ENCODE measurements around the gene TEPSIN. TPM values are rescaled to one million over a fixed set of nuclear protein-coding genes. Genes with fewer than 3 reads are reported as not detected.

The TEPSIN gene
- total RNA-seq, 1 experiment from 2014 or later = 38.8 TPM

- Histone ChIP-seq H3K27me3 (ENCODE audit: insufficient read depth, low read length) (no peaks in the 10 kb centered on the region), H3T11ph (ENCODE audit: low read length) (no peak overlapping the region), H2AFZ (ENCODE audit: low read length) (no peak overlapping the region), H2AK5ac (ENCODE audit: insufficient read length, low read length) (no peak overlapping the region), H2BK20ac (ENCODE audit: low read depth, low read length, poor library complexity, severe bottlenecking) (no peak overlapping the region), H2BK15ac (ENCODE audit: low read depth, low read length) (no peak overlapping the region), H4K5ac (ENCODE audit: insufficient read length, low read depth, low read length) (no peak overlapping the region), H2BK12ac (ENCODE audit: insufficient read length, low read depth, low read length) (no peak overlapping the region), H2BK5ac (ENCODE audit: insufficient read length, low read length) (no peak overlapping the region), H4K8ac (replicated peaks; ENCODE audit: insufficient read length, low read depth, low read length) (no peak overlapping the region), H3K4me1 (ENCODE audit: insufficient read depth, low read length) (no peaks in the 10 kb centered on the region; the same call in 1 of the 2 replicates), H4K20me1 (ENCODE audit: control insufficient read depth, insufficient read depth, insufficient read length) (no peaks in the 10 kb centered on the region), H3K18ac (ENCODE audit: insufficient read length, low read depth, low read length) (no peak overlapping the region), H3K23me2 (ENCODE audit: insufficient read length, low read depth, low read length, poor library complexity, severe bottlenecking) (peaks cover 14% of the 10 kb centered on the region), H3K9me3 (ENCODE audit: control insufficient read depth, low read depth, low read length) (no peaks in the 10 kb centered on the region), H3K56ac (ENCODE audit: insufficient read length, low read depth, low read length) (no peak overlapping the region), H4K91ac (ENCODE audit: insufficient read length, low read depth, low read length) (no peak overlapping the region), H3K23ac (ENCODE audit: insufficient read length, low read depth, low read length) (no peak overlapping the region), H3K14ac (ENCODE audit: insufficient read depth, low read length) (no peak overlapping the region; the same call in 1 of the 2 replicates), H3K79me1 (ENCODE audit: insufficient read depth, low read depth, low read length, poor library complexity, severe bottlenecking) (peaks cover 6% of the 10 kb centered on the region), H3K79me2 (ENCODE audit: insufficient read depth, low read length) (no peaks in the 10 kb centered on the region), H3K4ac (ENCODE audit: low read depth, low read length) (no peak overlapping the region), H3K27ac (ENCODE audit: insufficient read length, low read depth, low read length) (no peak overlapping the region), H3K4me2 (ENCODE audit: insufficient read depth, insufficient read length, low read length) (peak overlapping the region; percentile 80), H2BK120ac (ENCODE audit: low read depth, low read length, poor library complexity, severe bottlenecking) (no peak overlapping the region), H3K9ac (ENCODE audit: extremely low read depth, insufficient read length, low read length) (peak overlapping the region; percentile 9)
- H3K4me3 Mint-ChIP-seq = peak overlapping the region; percentile 69 to 83
- H3K27me3 Mint-ChIP-seq (ENCODE audit: low read depth) = peaks cover 20% of the 10 kb centered on the region
- no peak for DNase-seq
- TF ChIP-seq CTCF (conservative IDR thresholded peaks at IDR 0.05) = no peak
- peaks cover 4 to 22% (median 18%) of the 10 kb centered on the region in 3 experiments for H3K36me3 Mint-ChIP-seq (ENCODE audit: insufficient read depth in 1 of 3, low read depth in 3 of 3)
- no peaks in the 10 kb centered on the region; a peak in 1 of 5 replicates for H3K9me3 Mint-ChIP-seq
- H3K27ac Mint-ChIP-seq = peak overlapping the region in 2 of 3 experiments; percentile 8 to 74; a peak in 2 of 7 replicates
- WGBS (ENCODE audit: extremely low coverage, insufficient read length, low lambda C conversion rate) = no CpG with 5 or more reads among the region's 11 CpGs
- H3K4me1 Mint-ChIP-seq = peaks cover 15% of the 10 kb centered on the region in 2 experiments
Measured at GRCh38 chr17:81221371-81221841, 17.4 kb downstream of the TEPSIN start.
